ENCODE results near the gene ACTN1.

DNA sequence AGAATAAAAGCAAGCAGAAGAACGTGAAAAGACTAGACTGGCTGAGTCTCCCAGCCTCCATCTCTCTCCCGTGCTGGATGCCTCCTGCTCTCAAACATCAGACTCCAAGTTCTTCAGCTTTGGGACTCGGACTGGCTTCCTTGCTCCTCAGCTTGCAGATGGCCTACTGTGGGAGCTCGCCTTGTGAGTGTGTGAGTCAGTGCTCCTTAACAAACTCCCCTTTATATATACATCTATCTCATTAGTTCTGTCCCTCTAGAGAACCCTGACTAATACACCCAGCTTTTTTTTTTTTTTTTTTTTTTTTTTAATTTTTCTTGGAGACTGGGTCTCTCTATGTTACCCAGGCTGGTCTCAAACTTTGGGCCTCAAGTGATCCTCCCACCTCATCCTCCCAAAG lies 46.9 kb downstream of the ACTN1 start:
- TF ChIP-seq, protein P1, sequence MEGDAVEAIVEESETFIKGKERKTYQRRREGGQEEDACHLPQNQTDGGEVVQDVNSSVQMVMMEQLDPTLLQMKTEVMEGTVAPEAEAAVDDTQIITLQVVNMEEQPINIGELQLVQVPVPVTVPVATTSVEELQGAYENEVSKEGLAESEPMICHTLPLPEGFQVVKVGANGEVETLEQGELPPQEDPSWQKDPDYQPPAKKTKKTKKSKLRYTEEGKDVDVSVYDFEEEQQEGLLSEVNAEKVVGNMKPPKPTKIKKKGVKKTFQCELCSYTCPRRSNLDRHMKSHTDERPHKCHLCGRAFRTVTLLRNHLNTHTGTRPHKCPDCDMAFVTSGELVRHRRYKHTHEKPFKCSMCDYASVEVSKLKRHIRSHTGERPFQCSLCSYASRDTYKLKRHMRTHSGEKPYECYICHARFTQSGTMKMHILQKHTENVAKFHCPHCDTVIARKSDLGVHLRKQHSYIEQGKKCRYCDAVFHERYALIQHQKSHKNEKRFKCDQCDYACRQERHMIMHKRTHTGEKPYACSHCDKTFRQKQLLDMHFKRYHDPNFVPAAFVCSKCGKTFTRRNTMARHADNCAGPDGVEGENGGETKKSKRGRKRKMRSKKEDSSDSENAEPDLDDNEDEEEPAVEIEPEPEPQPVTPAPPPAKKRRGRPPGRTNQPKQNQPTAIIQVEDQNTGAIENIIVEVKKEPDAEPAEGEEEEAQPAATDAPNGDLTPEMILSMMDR (IDR thresholded peaks at IDR 0.05): no peak
- TF ChIP-seq POLR2A (IDR thresholded peaks at IDR 0.05): no peak
